TTC549 (cell line): Measurements from ENCODE around the gene HBG2.
"Not testable (repeated sequence)": the region's sequence is repeated elsewhere in the genome, so short reads cannot be mapped to it uniquely, and the experiment has no call there.

Source experiments
- FAIRE-seq: peaks from 2 replicates; lab custom pipeline; 2012; peaks lifted over from hg19 to GRCh38; lab: Jason Lieb, UNC

HBG2 gene

GRCh38 chr11:5249807-5250396 lies 4.7 kb downstream of the HBG2 start, which contains the start of gene HBG1:
HBG1 (minus strand) TSS chr11:5249857; CDS start chr11:5249804, 53 bp downstream.
- not testable (repeated sequence) for FAIRE-seq

GRCh38 chr11:5248498-5248897 lies 6.1 kb downstream of the HBG2 start:
- FAIRE-seq, result not testable (repeated sequence)

- FAIRE-seq, result no peak
Observed at GRCh38 chr11:5247472-5248192, 6.9 kb downstream of the HBG2 start.

- no peak for FAIRE-seq
Observed at GRCh38 chr11:5246772-5247471, 7.7 kb downstream of the HBG2 start.

GRCh38 chr11:5245155-5245554 lies 9.4 kb downstream of the HBG2 start:
- FAIRE-seq, result no peak

- no peak for FAIRE-seq
Observed at GRCh38 chr11:5243816-5244180, 10.8 kb downstream of the HBG2 start.

- no peak for FAIRE-seq
Observed at GRCh38 chr11:5242933-5243815, 11.4 kb downstream of the HBG2 start.

- FAIRE-seq, result no peak
Observed at GRCh38 chr11:5242208-5242607, 12.4 kb downstream of the HBG2 start.

- FAIRE-seq, result no peak
Observed at GRCh38 chr11:5241458-5241857, 13.1 kb downstream of the HBG2 start.

GRCh38 chr11:5240458-5240857 lies 14.1 kb downstream of the HBG2 start:
- no peak for FAIRE-seq

GRCh38 chr11:5240056-5240455 lies 14.5 kb downstream of the HBG2 start:
- no peak for FAIRE-seq

- no peak for FAIRE-seq
Observed at GRCh38 chr11:5239046-5239445, 15.5 kb downstream of the HBG2 start.

GRCh38 chr11:5238486-5238885 lies 16.1 kb downstream of the HBG2 start:
- no peak for FAIRE-seq

- FAIRE-seq, result no peak
Observed at GRCh38 chr11:5237420-5237819, 17.2 kb downstream of the HBG2 start.

- FAIRE-seq, result no peak
Observed at GRCh38 chr11:5235364-5236095, 19.1 kb downstream of the HBG2 start.

GRCh38 chr11:5234381-5234834 lies 20.2 kb downstream of the HBG2 start, which contains the start of gene HBD:
HBD (minus strand) TSS chr11:5234483; CDS start chr11:5234433, 50 bp downstream.
- FAIRE-seq, result no peak

- FAIRE-seq, result no peak
Observed at GRCh38 chr11:5233307-5233706, 21.3 kb downstream of the HBG2 start.

- no peak for FAIRE-seq
Observed at GRCh38 chr11:5232821-5233220, 21.8 kb downstream of the HBG2 start.

GRCh38 chr11:5232176-5232575 lies 22.4 kb downstream of the HBG2 start:
- FAIRE-seq, result no peak

GRCh38 chr11:5231111-5231510 lies 23.5 kb downstream of the HBG2 start:
- FAIRE-seq, result no peak

GRCh38 chr11:5230266-5230665 lies 24.3 kb downstream of the HBG2 start:
- no peak for FAIRE-seq

- FAIRE-seq, result no peak
Observed at GRCh38 chr11:5229796-5230195, 24.8 kb downstream of the HBG2 start.
